Measurements from ENCODE around the gene IMPDH1. TPM values are rescaled to one million over a fixed set of nuclear protein-coding genes. Genes with fewer than 3 reads are reported as not detected.
A peak's percentile ranks its signal among the peaks of the same experiment; 100 is the strongest.

IMPDH1 gene
- total RNA-seq, 4 donors from 2014 or later, result 29.1 to 72.1 (median 56.0) TPM

DNA sequence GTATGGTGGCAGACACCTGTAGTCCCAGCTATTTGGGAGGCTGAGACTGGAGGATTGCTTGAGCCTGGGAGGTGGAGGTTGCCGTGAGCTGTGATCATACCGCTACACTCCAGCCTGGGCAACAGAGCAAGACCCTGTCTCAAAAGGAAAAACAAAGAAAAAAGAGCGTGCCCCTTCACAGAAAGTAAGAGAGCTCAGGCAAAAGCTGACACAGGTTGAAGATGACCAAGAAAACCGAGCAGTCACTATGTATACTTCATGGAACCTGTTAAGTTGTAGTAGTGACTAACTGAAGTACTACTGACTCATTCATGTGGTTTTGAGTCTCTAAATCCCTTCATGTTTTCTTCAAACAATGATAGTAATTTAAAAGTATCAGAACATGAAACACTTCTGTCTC lies 47.1 kb downstream of the IMPDH1 start:
- Histone ChIP-seq H3K4me1 (peaks cover 10 to 26% (median 24%) of the 10 kb centered on the region in 4 donors), H3K27me3 (peaks cover 0 to 35% (median 0%) of the 10 kb centered on the region in 4 donors), H3K27ac (replicated peaks in 1 of 4) (no peak overlapping the region), H3K4me3 (no peak overlapping the region), H3K36me3 (no peaks in the 10 kb centered on the region), H3K9me3 (no peaks in the 10 kb centered on the region)
- intact Hi-C loops (cut with DNase I), result no loop called here
- TF ChIP-seq EP300 (IDR thresholded peaks at IDR 0.05), result no peak
- TF ChIP-seq, protein P1, sequence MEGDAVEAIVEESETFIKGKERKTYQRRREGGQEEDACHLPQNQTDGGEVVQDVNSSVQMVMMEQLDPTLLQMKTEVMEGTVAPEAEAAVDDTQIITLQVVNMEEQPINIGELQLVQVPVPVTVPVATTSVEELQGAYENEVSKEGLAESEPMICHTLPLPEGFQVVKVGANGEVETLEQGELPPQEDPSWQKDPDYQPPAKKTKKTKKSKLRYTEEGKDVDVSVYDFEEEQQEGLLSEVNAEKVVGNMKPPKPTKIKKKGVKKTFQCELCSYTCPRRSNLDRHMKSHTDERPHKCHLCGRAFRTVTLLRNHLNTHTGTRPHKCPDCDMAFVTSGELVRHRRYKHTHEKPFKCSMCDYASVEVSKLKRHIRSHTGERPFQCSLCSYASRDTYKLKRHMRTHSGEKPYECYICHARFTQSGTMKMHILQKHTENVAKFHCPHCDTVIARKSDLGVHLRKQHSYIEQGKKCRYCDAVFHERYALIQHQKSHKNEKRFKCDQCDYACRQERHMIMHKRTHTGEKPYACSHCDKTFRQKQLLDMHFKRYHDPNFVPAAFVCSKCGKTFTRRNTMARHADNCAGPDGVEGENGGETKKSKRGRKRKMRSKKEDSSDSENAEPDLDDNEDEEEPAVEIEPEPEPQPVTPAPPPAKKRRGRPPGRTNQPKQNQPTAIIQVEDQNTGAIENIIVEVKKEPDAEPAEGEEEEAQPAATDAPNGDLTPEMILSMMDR (IDR thresholded peaks at IDR 0.05), result no peak
- DNase-seq (ENCODE audit: extremely low spot score), result no peak
- 88% methylated on average over 4 of the region's 4 CpGs for WGBS

DNA sequence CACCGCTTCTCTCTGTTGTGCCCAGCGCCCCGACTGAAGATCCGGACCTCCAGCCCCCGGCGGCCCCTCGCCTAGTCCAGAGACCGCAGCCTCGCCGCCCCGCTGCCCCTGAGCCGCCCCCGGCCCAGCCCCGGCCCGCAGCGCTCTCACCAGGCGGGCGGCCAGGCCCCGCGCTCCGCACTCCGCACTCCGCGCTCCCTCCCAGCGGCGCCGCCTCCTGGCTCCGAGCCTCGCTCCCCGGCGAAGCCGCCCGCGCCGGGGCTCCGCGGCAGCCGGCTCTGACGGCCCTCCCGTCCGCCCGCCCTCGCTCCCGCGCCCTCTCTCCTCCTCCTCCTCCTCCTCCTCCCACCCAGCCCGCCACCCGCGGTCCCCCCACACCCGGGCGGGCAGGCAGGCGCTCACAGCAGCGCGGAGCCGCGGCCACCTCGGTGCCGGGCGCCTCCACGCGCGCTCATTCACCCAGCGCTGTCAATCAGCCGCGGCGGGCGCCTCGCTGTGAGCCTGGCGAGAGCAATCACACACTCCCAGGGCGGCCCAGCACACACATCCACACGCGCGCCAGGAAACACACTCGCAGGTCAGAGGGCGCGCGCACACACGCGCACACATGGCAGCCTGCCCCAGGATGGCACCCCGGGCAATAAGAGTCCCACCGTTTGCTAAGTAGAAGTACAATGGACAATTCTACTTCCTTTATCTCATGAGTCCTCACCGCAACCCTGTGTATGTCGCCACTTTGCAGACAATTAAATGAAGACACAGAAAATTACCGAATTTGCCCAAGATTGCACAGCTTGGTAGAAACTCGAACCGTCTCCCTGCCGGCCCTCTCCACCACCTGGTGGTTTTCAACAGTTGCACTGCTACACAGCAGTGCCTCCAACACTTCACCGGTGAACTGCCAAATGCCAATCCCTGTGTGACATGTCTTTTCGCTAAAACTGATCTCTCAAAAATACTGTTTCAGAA lies 48.1 kb downstream of the IMPDH1 start, which contains the start of gene PRRT4:
PRRT4 (minus strand) TSS at position 280 of the 969 bp plus-strand sequence.
- H3K36me3 ChIP-seq, result no peaks in the 10 kb centered on the region
- H3K4me3 ChIP-seq, result peak within 1 kb of the TSS; percentile 59 to 72 (median 62)
- DNase-seq (ENCODE audit: extremely low spot score), result no peak
- intact Hi-C loops (cut with DNase I), result no loop called here
- peak within 1 kb of the TSS in 3 of 4 donors; percentile 21 to 27 (median 22) for H3K27ac ChIP-seq (replicated peaks in 1 of 4)
- WGBS, result 5% methylated on average over 7 of the region's 88 CpGs
- TF ChIP-seq POLR2A (IDR thresholded peaks at IDR 0.05; ENCODE audit: low read depth) (no peak), POLR2AphosphoS5 (IDR thresholded peaks at IDR 0.05) (no peak), EP300 (IDR thresholded peaks at IDR 0.05) (no peak)
- TF ChIP-seq, protein P1 (IDR thresholded peaks at IDR 0.05), result no peak
- peaks cover 10 to 26% (median 24%) of the 10 kb centered on the region in 4 donors for H3K4me1 ChIP-seq
- peaks cover 0 to 40% (median 0%) of the 10 kb centered on the region in 4 donors for H3K27me3 ChIP-seq
- H3K9me3 ChIP-seq, result no peaks in the 10 kb centered on the region

DNA sequence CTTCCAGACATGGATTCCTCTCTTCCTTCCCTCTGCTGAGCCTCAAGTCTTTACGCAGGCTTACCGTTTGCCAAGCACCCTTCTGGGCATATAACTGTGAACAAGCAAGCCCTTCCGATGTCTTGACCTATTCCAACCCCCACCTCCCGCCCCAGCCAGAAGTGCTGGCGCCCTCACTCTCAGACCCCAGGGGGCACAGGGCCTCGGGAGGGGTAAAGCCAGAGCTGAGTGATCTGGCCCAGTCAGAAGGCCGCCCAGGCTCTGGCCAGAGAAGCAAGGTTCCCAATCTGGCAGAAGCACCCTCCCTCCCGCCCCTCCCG lies 49.5 kb downstream of the IMPDH1 start:
- H3K27ac ChIP-seq (replicated peaks in 1 of 4), result peak overlapping the region in 1 of 4 donors; percentile 22
- peak overlapping the region; percentile 59 to 72 (median 62) for H3K4me3 ChIP-seq
- no peaks in the 10 kb centered on the region for H3K36me3 ChIP-seq
- intact Hi-C loops (cut with DNase I), result no loop called here
- no peak for TF ChIP-seq EP300 (IDR thresholded peaks at IDR 0.05)
- TF ChIP-seq POLR2A (IDR thresholded peaks at IDR 0.05; ENCODE audit: low read depth), result no peak
- TF ChIP-seq, protein P1 (IDR thresholded peaks at IDR 0.05), result no peak
- TF ChIP-seq POLR2AphosphoS5 (IDR thresholded peaks at IDR 0.05), result no peak
- H3K4me1 ChIP-seq, result peaks cover 10 to 26% (median 24%) of the 10 kb centered on the region in 4 donors
- peaks cover 0 to 41% (median 0%) of the 10 kb centered on the region in 4 donors for H3K27me3 ChIP-seq
- no peak for DNase-seq (ENCODE audit: extremely low spot score)
- H3K9me3 ChIP-seq, result no peaks in the 10 kb centered on the region
- WGBS, result 55% methylated on average over 6 of the region's 9 CpGs

DNA sequence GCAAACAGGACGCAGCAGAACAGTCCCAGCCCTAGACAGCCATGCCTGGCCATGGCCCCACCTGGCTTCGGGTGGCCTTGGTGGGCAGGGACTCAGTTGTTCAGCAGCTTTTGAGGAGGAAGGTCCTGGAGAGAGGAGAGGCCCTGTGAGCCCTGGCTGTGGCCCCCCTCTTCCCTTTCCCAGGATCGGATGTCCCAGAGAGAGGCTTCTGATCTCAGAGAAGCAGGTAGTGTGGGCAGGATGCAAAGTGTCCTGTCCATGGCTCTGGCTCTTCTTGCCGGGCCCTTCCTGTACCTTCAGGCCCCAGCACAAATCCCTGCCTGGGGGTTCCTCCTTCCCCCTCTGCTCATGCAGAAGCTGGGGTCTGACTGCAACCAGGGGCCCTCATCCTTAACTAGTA lies 49.8 kb downstream of the IMPDH1 start:
- no peak for DNase-seq (ENCODE audit: extremely low spot score)
- Histone ChIP-seq H3K4me1 (peaks cover 10 to 26% (median 24%) of the 10 kb centered on the region in 4 donors), H3K4me3 (no peak overlapping the region), H3K27me3 (peaks cover 0 to 41% (median 0%) of the 10 kb centered on the region in 4 donors), H3K27ac (replicated peaks in 1 of 4) (peak overlapping the region in 1 of 4 donors; percentile 22), H3K9me3 (no peaks in the 10 kb centered on the region), H3K36me3 (no peaks in the 10 kb centered on the region)
- TF ChIP-seq, protein P1 (IDR thresholded peaks at IDR 0.05), result no peak
- TF ChIP-seq POLR2A (IDR thresholded peaks at IDR 0.05; ENCODE audit: low read depth) (no peak), EP300 (IDR thresholded peaks at IDR 0.05) (no peak), POLR2AphosphoS5 (IDR thresholded peaks at IDR 0.05) (no peak)
- intact Hi-C loops (cut with DNase I), result no loop called here
- WGBS, result 69% methylated on average over 4 of the region's 4 CpGs

Measured in esophagus muscularis mucosa (tissue), 4 donors.